ENCODE data around the gene ASPN. TPM values are rescaled to one million over a fixed set of nuclear protein-coding genes. Genes with fewer than 3 reads are reported as not detected.

ASPN gene
- total RNA-seq (10 to 100 TPM in 1 of 2 donors, 1 to 10 TPM in 1; 2.1 to 27.5 TPM), polyA plus RNA-seq (ENCODE audit: insufficient read length in 6 of 6) (1 to 10 TPM; 2.6 to 7.3 (median 5.2) TPM)
- long read RNA-seq, donor 1, partial matches to known transcripts, result 0 of 1 reads
- long read RNA-seq, donor 1, other reads (novel, unspliced or antisense), result 0 of 1 reads
- long read RNA-seq, donor 2, partial matches to known transcripts, result 0 of 1 reads
- long read RNA-seq, donor 2, other reads (novel, unspliced or antisense), result 0 of 1 reads
- long read RNA-seq, donor 3, result 0 reads
- long read RNA-seq, donor 4, transcript ASPN-202 (8 exons, 2,470 nt), result major isoform, 5 of 11 reads
- long read RNA-seq, donor 4, partial matches to known transcripts, result 4 of 11 reads
- long read RNA-seq, donor 4, other reads (novel, unspliced or antisense), result 2 of 11 reads
- long read RNA-seq, donor 5, partial matches to known transcripts, result 0 of 1 reads
- long read RNA-seq, donor 5, other reads (novel, unspliced or antisense), result 0 of 1 reads
- long read RNA-seq, donor 6, partial matches to known transcripts, result 0 of 1 reads
- long read RNA-seq, donor 6, other reads (novel, unspliced or antisense), result 0 of 1 reads
- long read RNA-seq, donor 7, result 0 reads
- long read RNA-seq, donor 8, partial matches to known transcripts, result 0 of 2 reads
- long read RNA-seq, donor 8, other reads (novel, unspliced or antisense), result 0 of 2 reads
- long read RNA-seq, donor 9, result 0 reads
- long read RNA-seq, donor 10, result 0 reads
- long read RNA-seq, donor 11, partial matches to known transcripts, result 0 of 2 reads
- long read RNA-seq, donor 11, other reads (novel, unspliced or antisense), result 0 of 2 reads
- long read RNA-seq, donor 12, partial matches to known transcripts, result 0 of 1 reads
- long read RNA-seq, donor 12, other reads (novel, unspliced or antisense), result 0 of 1 reads

- H3K36me3 ChIP-seq, result no peaks in the 10 kb centered on the region
- peak in 1 of 4 donors; percentile 82 for DNase-seq
- H3K4me3 ChIP-seq, result no peak within 1 kb of the TSS
- H3K4me1 ChIP-seq, result no peaks in the 10 kb centered on the region
- no peaks in the 10 kb centered on the region for H3K9me3 ChIP-seq
- peak within 1 kb of the TSS in 1 of 2 donors; percentile 83 for H3K27ac ChIP-seq
- no peaks in the 10 kb centered on the region for H3K27me3 ChIP-seq
- intact Hi-C loops (cut with DNase I), result no loop called here
- ATAC-seq, result peak; percentile 33
- TF ChIP-seq, protein P1, sequence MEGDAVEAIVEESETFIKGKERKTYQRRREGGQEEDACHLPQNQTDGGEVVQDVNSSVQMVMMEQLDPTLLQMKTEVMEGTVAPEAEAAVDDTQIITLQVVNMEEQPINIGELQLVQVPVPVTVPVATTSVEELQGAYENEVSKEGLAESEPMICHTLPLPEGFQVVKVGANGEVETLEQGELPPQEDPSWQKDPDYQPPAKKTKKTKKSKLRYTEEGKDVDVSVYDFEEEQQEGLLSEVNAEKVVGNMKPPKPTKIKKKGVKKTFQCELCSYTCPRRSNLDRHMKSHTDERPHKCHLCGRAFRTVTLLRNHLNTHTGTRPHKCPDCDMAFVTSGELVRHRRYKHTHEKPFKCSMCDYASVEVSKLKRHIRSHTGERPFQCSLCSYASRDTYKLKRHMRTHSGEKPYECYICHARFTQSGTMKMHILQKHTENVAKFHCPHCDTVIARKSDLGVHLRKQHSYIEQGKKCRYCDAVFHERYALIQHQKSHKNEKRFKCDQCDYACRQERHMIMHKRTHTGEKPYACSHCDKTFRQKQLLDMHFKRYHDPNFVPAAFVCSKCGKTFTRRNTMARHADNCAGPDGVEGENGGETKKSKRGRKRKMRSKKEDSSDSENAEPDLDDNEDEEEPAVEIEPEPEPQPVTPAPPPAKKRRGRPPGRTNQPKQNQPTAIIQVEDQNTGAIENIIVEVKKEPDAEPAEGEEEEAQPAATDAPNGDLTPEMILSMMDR (IDR thresholded peaks at IDR 0.05), result no peak
These were observed at the start of gene ASPN for GRCh38 chr9:92482329-92482728. ASPN (minus strand) TSS chr9:92482506.

- DNase-seq (no peak), ATAC-seq (no peak)
- H3K9me3 ChIP-seq, result no peaks in the 10 kb centered on the region
- no peak overlapping the region for H3K4me3 ChIP-seq
- no peaks in the 10 kb centered on the region for H3K36me3 ChIP-seq
- intact Hi-C loops (cut with DNase I), result no loop called here
- peaks cover 0 to 14% of the 10 kb centered on the region in 2 donors for H3K4me1 ChIP-seq
- no peaks in the 10 kb centered on the region for H3K27me3 ChIP-seq
- TF ChIP-seq, protein P1 (IDR thresholded peaks at IDR 0.05), result no peak
- H3K27ac ChIP-seq, result no peak overlapping the region
These were observed 48.6 kb upstream of the ASPN start for GRCh38 chr9:92530893-92531292.

DNA sequence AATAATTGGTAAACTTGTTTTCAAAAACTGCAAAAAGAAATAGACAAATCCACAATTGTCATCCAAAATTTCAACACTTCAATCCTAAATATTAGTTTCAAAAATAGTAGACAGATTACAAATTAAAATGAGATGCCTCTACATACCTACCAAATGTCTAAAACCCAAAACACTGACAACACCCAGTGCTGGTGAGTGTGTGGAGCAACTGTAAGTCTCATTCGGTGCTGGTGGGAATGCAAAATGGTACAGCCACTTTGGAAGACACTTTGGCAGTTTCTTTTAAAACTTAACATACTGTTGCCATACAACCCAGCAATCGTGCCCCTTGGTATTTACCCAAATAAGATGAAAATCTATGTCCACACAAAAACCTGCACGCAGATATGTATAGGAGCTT, 46.8 kb upstream of the ASPN start:
- no peaks in the 10 kb centered on the region for H3K4me1 ChIP-seq
- TF ChIP-seq, protein P1 (IDR thresholded peaks at IDR 0.05), result no peak
- intact Hi-C loops (cut with DNase I), result no loop called here
- no peaks in the 10 kb centered on the region for H3K27me3 ChIP-seq
- no peaks in the 10 kb centered on the region for H3K9me3 ChIP-seq
- ATAC-seq (no peak), DNase-seq (no peak)
- H3K36me3 ChIP-seq, result no peaks in the 10 kb centered on the region
- H3K4me3 ChIP-seq, result no peak overlapping the region
- H3K27ac ChIP-seq, result no peak overlapping the region

DNA sequence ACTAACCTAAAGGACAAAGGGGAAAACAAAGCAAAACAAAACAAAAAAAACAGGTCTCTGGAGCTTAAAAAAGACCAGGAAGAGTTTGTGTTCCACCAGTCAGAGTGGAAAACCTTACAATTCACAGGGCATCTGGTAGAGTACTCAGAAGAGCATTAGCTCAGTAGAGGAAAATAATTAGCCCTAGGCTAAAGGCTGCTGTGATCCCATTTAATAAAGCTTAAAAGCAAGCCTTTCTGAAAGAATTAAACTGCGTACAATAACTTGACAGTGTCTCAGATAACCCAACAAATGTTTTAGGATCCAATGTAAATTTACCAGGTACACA, 46.2 kb upstream of the ASPN start:
- TF ChIP-seq, protein P1 (IDR thresholded peaks at IDR 0.05), result no peak
- Histone ChIP-seq H3K4me1 (no peaks in the 10 kb centered on the region), H3K27me3 (no peaks in the 10 kb centered on the region), H3K9me3 (no peaks in the 10 kb centered on the region), H3K36me3 (no peaks in the 10 kb centered on the region), H3K27ac (no peak overlapping the region), H3K4me3 (no peak overlapping the region)
- no peak for DNase-seq
- no peak for ATAC-seq
- intact Hi-C loops (cut with DNase I), result no loop called here
